Thymus (tissue), 11 donors: ENCODE data around the gene GDPD1. TPM values are rescaled to one million over a fixed set of nuclear protein-coding genes. Genes with fewer than 3 reads are reported as not detected.
"Not testable (repeated sequence)": the region's sequence is repeated elsewhere in the genome, so short reads cannot be mapped to it uniquely, and the experiment has no call there.

ENCODE experiments used
- DNase-seq, 9 donors: peaks; one replicate each; pipeline ENCODE4 v3.0.0-alpha.2; 2013; ENCODE audit warnings: low spot score in 9 of 9, low read depth in 6 of 9, missing footprints in 1 of 9
- H3K27ac ChIP-seq, 2 donors: one replicate each; pipeline ENCODE4 v1.5.1; 2013; ENCODE audit warnings: control low read depth in 1 of 2, low read depth in 1 of 2, low read length in 1 of 2, mild to moderate bottlenecking in 1 of 2, moderate library complexity in 1 of 2
- H3K27me3 ChIP-seq, 2 donors: one replicate each; pipeline ENCODE4 v1.5.1; 2013; ENCODE audit warnings: low read length in 1 of 2; ENCODE audit not compliant: control insufficient read depth in 2 of 2, insufficient read depth in 1 of 2
- H3K36me3 ChIP-seq, 2 donors: one replicate each; pipeline ENCODE4 v1.5.1; 2013; ENCODE audit warnings: low read length in 1 of 2, mild to moderate bottlenecking in 1 of 2, moderate library complexity in 1 of 2; ENCODE audit not compliant: control insufficient read depth in 2 of 2, insufficient read depth in 2 of 2
- H3K4me1 ChIP-seq, 2 donors: one replicate each; pipeline ENCODE4 v1.5.1; 2013; ENCODE audit warnings: low read length in 2 of 2; ENCODE audit not compliant: control insufficient read depth in 2 of 2, insufficient read depth in 2 of 2
- H3K4me3 ChIP-seq, 2 donors: one replicate each; pipeline ENCODE4 v1.5.1; 2013; ENCODE audit warnings: low read length in 2 of 2, control low read depth in 1 of 2, mild to moderate bottlenecking in 1 of 2
- H3K9me3 ChIP-seq, 2 donors: one replicate each; pipeline ENCODE4 v1.5.1; 2013; ENCODE audit warnings: low read length in 1 of 2, mild to moderate bottlenecking in 1 of 2; ENCODE audit not compliant: control insufficient read depth in 2 of 2, insufficient read depth in 1 of 2
- WGBS: extraction: QIAGEN DNeasy Blood & Tissue Kit; methylation state at CpG from one replicate; pipeline ENCODE4 v1.1.7; 2013; 5-methylcytosine and 5-hydroxymethylcytosine counted together
- polyA plus RNA-seq: library from polyadenylated mRNA; stranded (reverse); fragments of 200-250 nt; gene quantifications from one replicate; pipeline ENCODE4 v1.2.3, GENCODE V29; 2013
- total RNA-seq: library from RNA; stranded (reverse); fragments of 120-200 nt; gene quantifications from one replicate; pipeline ENCODE4 v1.2.4, GENCODE V29; 2013
- donor health status: healthy.

GDPD1 gene
- total and polyA plus RNA-seq, 2 donors, result 2.5 to 4.5 TPM

GRCh38 chr17:59223813-59224212 is 3.5 kb downstream of the GDPD1 start:
- no peak overlapping the region for H3K4me3 ChIP-seq
- H3K4me1 ChIP-seq, result peaks cover 0 to 5% of the 10 kb centered on the region in 2 donors
- no peaks in the 10 kb centered on the region for H3K9me3 ChIP-seq
- H3K27me3 ChIP-seq, result no peaks in the 10 kb centered on the region
- WGBS, result 98% methylated on average over 7 of the region's 7 CpGs
- H3K27ac ChIP-seq, result no peak overlapping the region
- DNase-seq, result no peak
- no peaks in the 10 kb centered on the region for H3K36me3 ChIP-seq

GRCh38 chr17:59228588-59228987 is 8.3 kb downstream of the GDPD1 start:
- not testable (repeated sequence) for H3K27ac ChIP-seq, H3K36me3 ChIP-seq, H3K4me3 ChIP-seq, DNase-seq, H3K27me3 ChIP-seq, H3K4me1 ChIP-seq, H3K9me3 ChIP-seq
- WGBS, result 100% methylated on average over 1 of the region's 1 CpG

- H3K36me3 ChIP-seq, result no peaks in the 10 kb centered on the region
- H3K27ac ChIP-seq, result no peak overlapping the region
- WGBS, result 97% methylated on average over 3 of the region's 3 CpGs
- H3K4me3 ChIP-seq, result no peak overlapping the region
- H3K9me3 ChIP-seq, result no peaks in the 10 kb centered on the region
- no peaks in the 10 kb centered on the region for H3K4me1 ChIP-seq
- no peaks in the 10 kb centered on the region for H3K27me3 ChIP-seq
- no peak for DNase-seq
These were observed 10.5 kb downstream of the GDPD1 start for GRCh38 chr17:59230764-59231163.

GRCh38 chr17:59234631-59235030 is 14.3 kb downstream of the GDPD1 start:
- Histone ChIP-seq H3K36me3 (no peaks in the 10 kb centered on the region), H3K27ac (no peak overlapping the region), H3K27me3 (no peaks in the 10 kb centered on the region), H3K4me1 (no peaks in the 10 kb centered on the region), H3K4me3 (no peak overlapping the region), H3K9me3 (no peaks in the 10 kb centered on the region)
- no peak for DNase-seq

DNA sequence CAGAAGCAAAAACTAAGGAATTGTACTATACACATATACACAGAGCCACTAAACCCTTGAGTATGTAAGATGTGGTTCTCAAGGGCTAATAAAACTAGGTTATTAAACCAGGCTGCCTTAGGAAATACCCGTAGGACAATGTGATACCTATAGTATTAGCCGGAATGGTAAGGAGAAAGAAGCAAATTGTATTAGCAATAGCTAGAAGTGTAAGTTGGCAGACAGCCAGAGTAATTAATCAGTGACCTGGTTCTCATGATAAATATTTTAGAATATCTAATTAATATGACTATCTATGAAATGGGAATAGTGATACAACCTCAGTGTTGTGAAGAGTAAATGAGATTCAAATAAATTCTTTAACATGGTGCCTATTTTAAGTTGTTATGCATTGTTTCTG is 18.6 kb downstream of the GDPD1 start:
- H3K4me3 ChIP-seq, result no peak overlapping the region
- H3K27ac ChIP-seq, result no peak overlapping the region
- no peaks in the 10 kb centered on the region for H3K27me3 ChIP-seq
- no peaks in the 10 kb centered on the region for H3K36me3 ChIP-seq
- no peaks in the 10 kb centered on the region for H3K9me3 ChIP-seq
- WGBS, result 98% methylated on average over 2 of the region's 2 CpGs
- H3K4me1 ChIP-seq, result no peaks in the 10 kb centered on the region
- DNase-seq, result no peak

GRCh38 chr17:59244081-59244480 is 23.8 kb downstream of the GDPD1 start:
- no peaks in the 10 kb centered on the region for H3K36me3 ChIP-seq
- no peak overlapping the region for H3K27ac ChIP-seq
- no peaks in the 10 kb centered on the region for H3K4me1 ChIP-seq
- no peak overlapping the region for H3K4me3 ChIP-seq
- 98% methylated on average over 6 of the region's 6 CpGs for WGBS
- H3K9me3 ChIP-seq, result no peaks in the 10 kb centered on the region
- no peak for DNase-seq
- H3K27me3 ChIP-seq, result no peaks in the 10 kb centered on the region

DNA sequence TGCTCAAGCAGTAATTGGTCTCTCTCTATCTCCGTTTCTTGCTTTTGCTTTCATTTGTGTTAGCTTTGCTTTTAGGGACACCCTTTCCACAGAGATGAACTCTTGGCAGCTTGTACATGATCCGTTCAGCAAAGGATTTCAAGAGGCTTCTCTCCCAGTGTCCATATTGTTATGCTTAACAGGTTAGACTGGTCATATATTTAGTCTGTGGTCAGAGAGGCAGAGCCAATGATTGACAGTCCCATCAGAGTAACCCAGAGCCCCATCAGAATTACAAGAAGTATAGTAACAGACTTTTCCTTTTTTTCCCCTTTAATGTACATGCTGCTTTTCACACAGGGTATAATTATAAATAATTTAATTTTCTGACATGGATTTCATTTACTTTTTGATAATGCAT is 34.4 kb downstream of the GDPD1 start:
- WGBS, result 96% methylated on average over 2 of the region's 2 CpGs
- H3K27me3 ChIP-seq, result no peaks in the 10 kb centered on the region

GRCh38 chr17:59257101-59257500 is 36.8 kb downstream of the GDPD1 start:
- no peaks in the 10 kb centered on the region for H3K9me3 ChIP-seq
- no peak for DNase-seq
- H3K27ac ChIP-seq, result no peak overlapping the region
- no peak overlapping the region for H3K4me3 ChIP-seq
- H3K27me3 ChIP-seq, result no peaks in the 10 kb centered on the region
- no peaks in the 10 kb centered on the region for H3K4me1 ChIP-seq
- H3K36me3 ChIP-seq, result peaks cover 0 to 2% of the 10 kb centered on the region in 2 donors
- WGBS, result 96% methylated on average over 2 of the region's 2 CpGs

More for the DNA sequence above, 34.4 kb downstream of the GDPD1 start:
- Histone ChIP-seq H3K9me3 (no peaks in the 10 kb centered on the region), H3K36me3 (peaks cover 0 to 2% of the 10 kb centered on the region in 2 donors), H3K27ac (no peak overlapping the region), H3K4me3 (no peak overlapping the region), H3K4me1 (no peaks in the 10 kb centered on the region)
- DNase-seq, result no peak

DNA sequence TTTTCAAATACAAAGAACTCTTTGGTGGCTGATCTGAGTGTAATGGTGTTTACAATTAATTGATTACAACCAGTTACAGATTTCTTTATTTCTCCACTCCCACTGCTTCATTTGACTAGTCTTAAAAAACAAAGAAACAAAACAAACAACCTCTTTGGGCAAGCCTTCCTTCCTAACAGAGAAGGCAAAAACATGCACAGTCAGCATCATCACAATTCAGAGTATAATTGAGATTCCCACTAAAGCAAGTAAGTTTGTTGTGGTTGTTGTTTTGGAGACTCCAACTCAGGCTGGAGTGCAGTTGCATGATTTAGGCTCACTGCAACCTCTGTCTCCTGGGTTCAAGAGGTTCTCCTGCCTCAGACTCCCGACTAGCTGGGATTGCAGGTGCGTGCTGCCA is 40.4 kb downstream of the GDPD1 start:
- Histone ChIP-seq H3K27ac (no peak overlapping the region), H3K9me3 (no peaks in the 10 kb centered on the region), H3K4me1 (no peaks in the 10 kb centered on the region), H3K4me3 (no peak overlapping the region), H3K27me3 (no peaks in the 10 kb centered on the region), H3K36me3 (no peaks in the 10 kb centered on the region)
- WGBS, result 94% methylated on average over 2 of the region's 2 CpGs
- DNase-seq, result no peak

- Histone ChIP-seq H3K9me3 (no peaks in the 10 kb centered on the region), H3K27ac (no peak overlapping the region), H3K4me3 (no peak overlapping the region), H3K27me3 (no peaks in the 10 kb centered on the region), H3K4me1 (no peaks in the 10 kb centered on the region), H3K36me3 (no peaks in the 10 kb centered on the region)
- DNase-seq, result no peak
- WGBS, result 96% methylated on average over 4 of the region's 4 CpGs
These were observed 46.4 kb downstream of the GDPD1 start for GRCh38 chr17:59266745-59267144.
